SK-N-SH treated with all-trans-retinoic acid at 6 μM for 48 hours (cell line): ENCODE data around the gene GRAMD4.

ENCODE experiments used
- CSRNP3 ChIP-seq: fragments of 250-450 bp; sonication (Bioruptor Pico); IDR thresholded peaks from 2 replicates; pipeline ENCODE4 v1.5.1; 2021; ENCODE audit warnings: mild to moderate bottlenecking, moderate library complexity
- ESRRG ChIP-seq: fragments of 250-450 bp; sonication (Bioruptor Pico); IDR thresholded peaks from 2 replicates; pipeline ENCODE4 v1.6.1; 2021; ENCODE audit warnings: mild to moderate bottlenecking
- OSR1 ChIP-seq: fragments of 250-450 bp; sonication (Bioruptor Pico); IDR thresholded peaks from 2 replicates; pipeline ENCODE4 v1.8.0; 2022; ENCODE audit warnings: moderate library complexity, mild to moderate bottlenecking, inconsistent platforms
- PATZ1 ChIP-seq: fragments of 250-450 bp; sonication (Bioruptor Pico); IDR thresholded peaks from 2 replicates; pipeline ENCODE4 v1.8.0; 2020; ENCODE audit warnings: mild to moderate bottlenecking, moderate library complexity, borderline replicate concordance
- PPARA ChIP-seq: fragments of 250-450 bp; sonication (Bioruptor Pico); IDR thresholded peaks from 2 replicates; pipeline ENCODE4 v1.5.0; 2020; ENCODE audit warnings: mild to moderate bottlenecking, borderline replicate concordance
- SNAI2 ChIP-seq: fragments of 250-450 bp; sonication (Bioruptor Pico); IDR thresholded peaks from 2 replicates; pipeline ENCODE4 v1.5.0; 2020; ENCODE audit warnings: mild to moderate bottlenecking, moderate library complexity
- TSHZ2 ChIP-seq: fragments of 250-450 bp; sonication (Bioruptor Pico); IDR thresholded peaks from 2 replicates; pipeline ENCODE4 v1.5.0; 2020; ENCODE audit warnings: mild to moderate bottlenecking, moderate library complexity
- ZFP3 ChIP-seq: fragments of 250-450 bp; sonication (Bioruptor Pico); IDR thresholded peaks from 2 replicates; pipeline ENCODE4 v1.5.0; 2020; ENCODE audit warnings: mild to moderate bottlenecking, moderate library complexity
- ZNF8 ChIP-seq: fragments of 450-650 bp; formaldehyde crosslinking; IDR thresholded peaks from 2 replicates; pipeline ENCODE4 v1.5.0; 2020; ENCODE audit warnings: mild to moderate bottlenecking, moderate library complexity

GRCh38 chr22:46632646-46633249 lies 12.6 kb downstream of the GRAMD4 start:
- TF ChIP-seq ESRRG (CRISPR knock-in tag) (no peak), ZNF8 (no peak), ZFP3 (no peak), TSHZ2 (CRISPR knock-in tag) (no peak), PATZ1 (no peak), OSR1 (CRISPR knock-in tag) (no peak), SNAI2 (CRISPR knock-in tag) (no peak), PPARA (CRISPR knock-in tag) (no peak), CSRNP3 (CRISPR knock-in tag) (no peak)
